IMR-90 (cell line): ENCODE data around the gene USO1. TPM values are rescaled to one million over a fixed set of nuclear protein-coding genes. Genes with fewer than 3 reads are reported as not detected.

Experiments used
- ATAC-seq: fragments of 200-7000 bp; cut with Tn5 transposase; 2 replicates; pipeline ENCODE4 v1.9.1; 2020; ENCODE audit warnings: low read depth, mild to moderate bottlenecking, moderate library complexity
- BruUV-seq: library from RNA; stranded (reverse); fragments of 400-500 nt; replicated peaks from 2 replicates; lab custom pipeline; 2021; lab: Mats Ljungman, UMichigan
- CTCF ChIA-PET: fragments of 300-600 bp; formaldehyde crosslinking; extraction: SDS; loops from one replicate; lab custom pipeline; 2021; ENCODE audit warnings: antibody characterized with exemption; lab: Yijun Ruan, JAX
- POLR2A ChIA-PET: fragments of 300-600 bp; sonication (Branson Sonifier 250); formaldehyde crosslinking; loops from one replicate; lab custom pipeline; 2022; ENCODE audit warnings: antibody characterized with exemption; ENCODE audit not compliant: unreplicated experiment; lab: Charles Lee
- DNase-seq: peaks from one replicate; pipeline ENCODE4 v3.0.0; 2013
- H2AFZ ChIP-seq: replicated peaks from 2 replicates; pipeline ENCODE3; 2013; ENCODE audit warnings: low read length, mild to moderate bottlenecking; ENCODE audit not compliant: poor library complexity
- H2AK5ac ChIP-seq: 2 replicates; pipeline ENCODE4 v1.6.1; 2013; ENCODE audit warnings: low read depth, low read length, inconsistent platforms
- H2AK9ac ChIP-seq: replicated peaks from 2 replicates; pipeline ENCODE3; 2013; ENCODE audit warnings: mild to moderate bottlenecking, low read depth, low read length, moderate library complexity; ENCODE audit not compliant: poor library complexity
- H2BK120ac ChIP-seq: 2 replicates; pipeline ENCODE4 v1.6.1; 2013; ENCODE audit warnings: low read depth, low read length, inconsistent platforms
- H2BK15ac ChIP-seq: 3 replicates; pipeline ENCODE4 v1.6.1; 2013; ENCODE audit warnings: low read depth, low read length, inconsistent platforms
- H2BK20ac ChIP-seq: 2 replicates; pipeline ENCODE4 v1.6.1; 2013; ENCODE audit warnings: low read depth, mild to moderate bottlenecking, inconsistent platforms, low read length, moderate library complexity
- H2BK5ac ChIP-seq: 2 replicates; pipeline ENCODE4 v1.6.1; 2013; ENCODE audit warnings: mild to moderate bottlenecking, low read depth, low read length, inconsistent platforms; ENCODE audit not compliant: poor library complexity, severe bottlenecking
- H3K14ac ChIP-seq: replicated peaks from 2 replicates; pipeline ENCODE4 v1.6.1; 2013; ENCODE audit warnings: low read depth, low read length, inconsistent platforms
- H3K18ac ChIP-seq: 2 replicates; pipeline ENCODE4 v1.6.1; 2013; ENCODE audit warnings: low read depth, low read length, control low read depth
- H3K23ac ChIP-seq: 2 replicates; pipeline ENCODE4 v1.6.1; 2013; ENCODE audit warnings: low read depth, low read length, inconsistent platforms
- H3K27ac ChIP-seq: 2 replicates; pipeline ENCODE4 v1.5.1; 2013; ENCODE audit warnings: mild to moderate bottlenecking, control low read depth, low read length; ENCODE audit not compliant: insufficient read depth
- H3K27me3 ChIP-seq: 2 replicates; pipeline ENCODE4 v1.6.1; 2013; ENCODE audit warnings: low read length; ENCODE audit not compliant: control insufficient read depth, insufficient read depth
- H3K36me3 ChIP-seq: 2 replicates; pipeline ENCODE4 v1.6.1; 2013; ENCODE audit warnings: low read length, mixed read lengths; ENCODE audit not compliant: control insufficient read depth, insufficient read depth
- H3K4ac ChIP-seq: 2 replicates; pipeline ENCODE4 v1.6.1; 2013; ENCODE audit warnings: low read depth, low read length, inconsistent platforms
- H3K4me1 ChIP-seq: 2 replicates; pipeline ENCODE4 v1.6.1; 2013; ENCODE audit warnings: low read length, mixed read lengths; ENCODE audit not compliant: control insufficient read depth, insufficient read depth
- H3K4me2 ChIP-seq: 2 replicates; pipeline ENCODE4 v1.6.1; 2013; ENCODE audit warnings: low read depth, mild to moderate bottlenecking, control low read depth, low read length, moderate library complexity
- H3K4me3 ChIP-seq: 2 replicates; pipeline ENCODE4 v1.5.1; 2013; ENCODE audit warnings: low read depth, mild to moderate bottlenecking, control low read depth, low read length, moderate library complexity; ENCODE audit not compliant: insufficient read depth
- H3K56ac ChIP-seq: 2 replicates; pipeline ENCODE4 v1.6.1; 2013; ENCODE audit warnings: low read length, inconsistent platforms; ENCODE audit not compliant: insufficient read depth; ENCODE audit errors: extremely low read depth
- H3K79me1 ChIP-seq, 2 experiments: 2 replicates each; pipeline ENCODE4 v1.6.1; 2013; ENCODE audit warnings: low read length in 2 of 2, inconsistent platforms in 1 of 2, low read depth in 1 of 2
- H3K9ac ChIP-seq: 2 replicates; pipeline ENCODE4 v1.6.1; 2013; ENCODE audit warnings: low read depth, low read length, control low read depth
- H3K9me1 ChIP-seq: 2 replicates; pipeline ENCODE4 v1.6.1; 2013; ENCODE audit warnings: low read length, inconsistent platforms; ENCODE audit not compliant: insufficient read depth
- H3K9me3 ChIP-seq: 2 replicates; pipeline ENCODE4 v1.6.1; 2013; ENCODE audit warnings: low read length; ENCODE audit not compliant: control insufficient read depth, insufficient read depth
- H4K20me1 ChIP-seq: 2 replicates; pipeline ENCODE4 v1.6.1; 2013; ENCODE audit warnings: low read length, inconsistent platforms; ENCODE audit not compliant: insufficient read depth
- H4K5ac ChIP-seq: 2 replicates; pipeline ENCODE4 v1.6.1; 2013; ENCODE audit warnings: mild to moderate bottlenecking, low read depth, low read length, control low read depth
- H4K8ac ChIP-seq, 2 experiments: 2 replicates each; pipeline ENCODE4 v1.6.1; 2013; ENCODE audit warnings: low read depth in 2 of 2, low read length in 2 of 2, control low read depth in 1 of 2, inconsistent platforms in 1 of 2
- H4K91ac ChIP-seq: 2 replicates; pipeline ENCODE4 v1.6.1; 2013; ENCODE audit warnings: low read depth, low read length, inconsistent platforms; ENCODE audit not compliant: insufficient read depth
- BHLHE40 ChIP-seq: fragments of 150-350 bp; IDR thresholded peaks from 2 replicates; pipeline ENCODE4 v1.6.1; 2016; ENCODE audit warnings: mild to moderate bottlenecking, low read depth, low read length
- CEBPB ChIP-seq: IDR thresholded peaks from 2 replicates; pipeline ENCODE4 v1.6.1; 2012; ENCODE audit warnings: low read depth, low read length, improper control_type of control experiment
- CHD1 ChIP-seq: IDR thresholded peaks from 2 replicates; pipeline ENCODE4 v1.6.1; 2012; ENCODE audit warnings: low read depth, low read length, improper control_type of control experiment
- CTCF ChIP-seq: conservative IDR thresholded peaks from 2 replicates; pipeline ENCODE4 v1.5.1; 2012; ENCODE audit warnings: mild to moderate bottlenecking, low read depth, low read length, improper control_type of control experiment
- ELK1 ChIP-seq: fragments of 150-350 bp; IDR thresholded peaks from 2 replicates; pipeline ENCODE4 v1.6.1; 2016; ENCODE audit warnings: low read depth, mild to moderate bottlenecking, low read length, moderate library complexity, borderline replicate concordance
- FOS ChIP-seq: fragments of 150-350 bp; IDR thresholded peaks from 2 replicates; pipeline ENCODE4 v1.6.1; 2016; ENCODE audit warnings: low read depth, low read length
- MAFK ChIP-seq: IDR thresholded peaks from 2 replicates; pipeline ENCODE4 v1.6.1; 2012; ENCODE audit warnings: low read depth, low read length, improper control_type of control experiment
- MAZ ChIP-seq: IDR thresholded peaks from 2 replicates; pipeline ENCODE4 v1.6.1; 2012; ENCODE audit warnings: low read depth, mild to moderate bottlenecking, low read length, improper control_type of control experiment, moderate library complexity, borderline replicate concordance
- MXI1 ChIP-seq: IDR thresholded peaks from 2 replicates; pipeline ENCODE4 v1.6.1; 2012; ENCODE audit warnings: low read depth, mild to moderate bottlenecking, low read length, moderate library complexity, borderline replicate concordance
- NFE2L2 ChIP-seq: fragments of 150-350 bp; IDR thresholded peaks from 2 replicates; pipeline ENCODE4 v1.6.1; 2016; ENCODE audit warnings: low read depth, mild to moderate bottlenecking, low read length
- POLR2A ChIP-seq: IDR thresholded peaks from 2 replicates; pipeline ENCODE4 v1.6.1; 2012; ENCODE audit warnings: mild to moderate bottlenecking, low read depth, low read length
- RAD21 ChIP-seq: IDR thresholded peaks from 2 replicates; pipeline ENCODE4 v1.6.1; 2012; ENCODE audit warnings: low read length, improper control_type of control experiment
- RCOR1 ChIP-seq: IDR thresholded peaks from 2 replicates; pipeline ENCODE4 v1.6.1; 2012; ENCODE audit warnings: mild to moderate bottlenecking, low read length, improper control_type of control experiment; ENCODE audit not compliant: insufficient replicate concordance
- RFX5 ChIP-seq: IDR thresholded peaks from 2 replicates; pipeline ENCODE4 v1.8.0; 2012; ENCODE audit warnings: low read depth, mild to moderate bottlenecking, low read length, moderate library complexity
- SMC3 ChIP-seq: fragments of 150-350 bp; IDR thresholded peaks from 2 replicates; pipeline ENCODE4 v1.6.1; 2016; ENCODE audit warnings: low read depth, mild to moderate bottlenecking, antibody characterized with exemption, low read length, moderate library complexity
- USF2 ChIP-seq: fragments of 150-350 bp; IDR thresholded peaks from 2 replicates; pipeline ENCODE4 v1.6.1; 2017; ENCODE audit warnings: mild to moderate bottlenecking, antibody characterized with exemption, low read length, low read depth
- WGBS, 2 experiments: methylation state at CpG; one replicate each; pipeline versions ENCODE4 v1.1.5 to v1.1.7; 2013; ENCODE audit warnings: missing lambda C conversion rate in 2 of 2; ENCODE audit not compliant: insufficient read length in 1 of 2; ENCODE audit errors: extremely low coverage in 2 of 2; 5-methylcytosine and 5-hydroxymethylcytosine counted together
- dilution Hi-C: fragments of 300-500 bp; cut with HindIII; formaldehyde crosslinking; loops from one replicate; pipeline ENCODE4 v1.14.3; 2018; ENCODE audit warnings: low sequenced_read_pairs; ENCODE audit not compliant: unreplicated experiment
- in situ Hi-C: fragments of 300-500 bp; cut with MboI; formaldehyde crosslinking; loops from 3 replicates; pipeline ENCODE4 v1.14.3; 2019; ENCODE audit warnings: low sequenced_read_pairs, inconsistent platforms, mixed read lengths
- intact Hi-C: fragments of 100-400 bp; cut with micrococcal nuclease; formaldehyde crosslinking; loops from 2 replicates; pipeline ENCODE4 v1.10.0; 2022
- polyA plus RNA-seq, 3 experiments: library from polyadenylated mRNA; depleted of rRNA; stranded (reverse); fragments of >200 nt; gene quantifications; 2 replicates each; pipeline ENCODE4 v1.2.3, GENCODE V29; 2012; ENCODE audit warnings: low replicate concordance in 1 of 3
- total RNA-seq: library from RNA; depleted of rRNA; stranded (reverse); fragments of >200 nt; gene quantifications from 2 replicates; pipeline ENCODE4 v1.2.3, GENCODE V29; 2012

Gene USO1
- total and polyA plus RNA-seq, 2 of the 4 experiments (the other 2 are of a cell fraction) = 63.7 to 121 TPM

- peaks cover 13% of the 10 kb centered on the region for H3K4me1 ChIP-seq
- no peak overlapping the region for H2BK15ac ChIP-seq
- TF ChIP-seq RAD21 (no peak), MAFK (no peak), MXI1 (no peak), ELK1 (no peak), FOS (no peak), CHD1 (no peak), SMC3 (no peak), USF2 (no peak), RCOR1 (no peak), CEBPB (no peak), MAZ (no peak), NFE2L2 (no peak), RFX5 (no peak), POLR2A (no peak), CTCF (no peak), BHLHE40 (no peak)
- no peak overlapping the region for H2BK20ac ChIP-seq
- ATAC-seq (no peak), DNase-seq (no peak)
- no peak overlapping the region for H4K8ac ChIP-seq
- no peak overlapping the region for H3K9ac ChIP-seq
- H2BK5ac ChIP-seq = no peak overlapping the region
- no peaks in the 10 kb centered on the region for H3K27me3 ChIP-seq
- no peaks in the 10 kb centered on the region for H3K9me3 ChIP-seq
- H3K23ac ChIP-seq = no peak overlapping the region
- no peak overlapping the region for H4K91ac ChIP-seq
- no peak overlapping the region for H3K4me3 ChIP-seq
- no peak overlapping the region for H3K4me2 ChIP-seq
- intact Hi-C loops (no loop called here), dilution Hi-C loops (no loop called here), in situ Hi-C loops (loop anchor here (5.0 kb wide), 1 partner anchor 37 kb away; no protein-coding TSS in a partner anchor)
- no CpG with 5 or more reads among the region's 4 CpGs for WGBS, 2 experiments
- peaks cover 6 to 38% of the 10 kb centered on the region in 2 experiments; a peak in 2 of 4 replicates for H3K79me1 ChIP-seq
- no peak overlapping the region for H3K18ac ChIP-seq
- H3K14ac ChIP-seq = no peak overlapping the region
- no peak overlapping the region for H2BK120ac ChIP-seq
- no peak overlapping the region for H3K56ac ChIP-seq
- no peak overlapping the region for H2AK5ac ChIP-seq
- no peaks in the 10 kb centered on the region for H3K36me3 ChIP-seq
- H4K5ac ChIP-seq = no peak overlapping the region
- no peak overlapping the region for H2AK9ac ChIP-seq
- no peak overlapping the region for H2AFZ ChIP-seq
- CTCF ChIA-PET = interaction anchor here (1.4 kb wide), 1 partner anchor 10 kb away, joined by 3 read pairs; the partner anchor contains the start of gene USO1
- no peak overlapping the region for H3K27ac ChIP-seq
- POLR2A ChIA-PET = interaction anchor here (0.6 kb wide), 1 partner anchor 104 kb away, joined by 3 read pairs; no protein-coding TSS in a partner anchor
- no peak overlapping the region for H3K4ac ChIP-seq
- no TSS peak for BruUV-seq
- no peaks in the 10 kb centered on the region for H4K20me1 ChIP-seq
- H3K9me1 ChIP-seq = 0 out of 2 replicates have a peak, but pooled peaks cover 3% of the 10 kb centered on the region
Observed at GRCh38 chr4:75714011-75714410, 10.4 kb upstream of the USO1 start.
